ENCODE measurements around the gene CLSTN2.

CLSTN2 gene

GRCh38 chr3:140246578-140246977, 311.6 kb downstream of the CLSTN2 start:
- DNase-seq = no peak

- DNase-seq = no peak
These were observed 312.8 kb downstream of the CLSTN2 start for GRCh38 chr3:140247775-140248174.

- DNase-seq = no peak
These were observed 314.2 kb downstream of the CLSTN2 start for GRCh38 chr3:140249188-140249587.

- no peak for DNase-seq
These were observed 315.2 kb downstream of the CLSTN2 start for GRCh38 chr3:140250010-140250855.

- DNase-seq = no peak
These were observed 316.0 kb downstream of the CLSTN2 start for GRCh38 chr3:140250945-140251344.

GRCh38 chr3:140251678-140252077, 316.7 kb downstream of the CLSTN2 start:
- DNase-seq = no peak

- no peak for DNase-seq
These were observed 318.0 kb downstream of the CLSTN2 start for GRCh38 chr3:140252812-140253656.

GRCh38 chr3:140258222-140258724, 323.3 kb downstream of the CLSTN2 start:
- DNase-seq = no peak

- DNase-seq = no peak
These were observed 330.3 kb downstream of the CLSTN2 start for GRCh38 chr3:140265302-140265701.

GRCh38 chr3:140268103-140268502, 333.1 kb downstream of the CLSTN2 start:
- DNase-seq = no peak

- DNase-seq = no peak
These were observed 333.6 kb downstream of the CLSTN2 start for GRCh38 chr3:140268610-140269009.

- no peak for DNase-seq
These were observed 335.3 kb downstream of the CLSTN2 start for GRCh38 chr3:140270329-140270728.

- no peak for DNase-seq
These were observed 338.7 kb downstream of the CLSTN2 start for GRCh38 chr3:140273542-140274195.

- no peak for DNase-seq
These were observed 339.4 kb downstream of the CLSTN2 start for GRCh38 chr3:140274429-140274828.

- no peak for DNase-seq
These were observed 341.7 kb downstream of the CLSTN2 start for GRCh38 chr3:140276703-140277102.

- no peak for DNase-seq
These were observed 342.9 kb downstream of the CLSTN2 start for GRCh38 chr3:140277886-140278285.

- DNase-seq = no peak
These were observed 349.4 kb downstream of the CLSTN2 start for GRCh38 chr3:140284372-140284771.

- no peak for DNase-seq
These were observed 350.4 kb downstream of the CLSTN2 start for GRCh38 chr3:140285380-140285779.

- no peak for DNase-seq
These were observed 353.6 kb downstream of the CLSTN2 start for GRCh38 chr3:140288595-140288994.

GRCh38 chr3:140290105-140290504, 355.1 kb downstream of the CLSTN2 start:
- DNase-seq = no peak

GRCh38 chr3:140292170-140292569, 357.2 kb downstream of the CLSTN2 start:
- DNase-seq = no peak

- DNase-seq = no peak
These were observed 357.7 kb downstream of the CLSTN2 start for GRCh38 chr3:140292684-140293083.

- no peak for DNase-seq
These were observed 359.1 kb downstream of the CLSTN2 start for GRCh38 chr3:140294058-140294457.
